Sigmoid colon (tissue), 4 donors: ENCODE results near the gene RAC2.

Experiments used
- EP300 ChIP-seq, 4 donors: sonication (generic); formaldehyde crosslinking; IDR thresholded peaks; one replicate each; pipeline ENCODE4 v1.6.1; 2017; ENCODE audit warnings: antibody characterized with exemption in 4 of 4
- POLR2A ChIP-seq, 2 donors: fragments of 450-650 bp; IDR thresholded peaks; one replicate each; pipeline ENCODE4 v1.6.1; 2016; ENCODE audit warnings: antibody characterized with exemption in 2 of 2, mild to moderate bottlenecking in 2 of 2, moderate library complexity in 2 of 2
- POLR2AphosphoS5 ChIP-seq, 4 donors: sonication (generic); formaldehyde crosslinking; IDR thresholded peaks; one replicate each; pipeline ENCODE4 v1.6.1; 2017; ENCODE audit warnings: antibody characterized with exemption in 4 of 4
- TF ChIP-seq, protein P1 (sequence below), 4 experiments: fragments of 450-650 bp in 3 of 4; fragments of 200-600 bp in 1 of 4; IDR thresholded peaks; one replicate each; pipeline ENCODE4 v1.5.1; 2016 to 2019; ENCODE audit warnings: antibody characterized with exemption in 4 of 4, mild to moderate bottlenecking in 3 of 4, moderate library complexity in 2 of 4

DNA sequence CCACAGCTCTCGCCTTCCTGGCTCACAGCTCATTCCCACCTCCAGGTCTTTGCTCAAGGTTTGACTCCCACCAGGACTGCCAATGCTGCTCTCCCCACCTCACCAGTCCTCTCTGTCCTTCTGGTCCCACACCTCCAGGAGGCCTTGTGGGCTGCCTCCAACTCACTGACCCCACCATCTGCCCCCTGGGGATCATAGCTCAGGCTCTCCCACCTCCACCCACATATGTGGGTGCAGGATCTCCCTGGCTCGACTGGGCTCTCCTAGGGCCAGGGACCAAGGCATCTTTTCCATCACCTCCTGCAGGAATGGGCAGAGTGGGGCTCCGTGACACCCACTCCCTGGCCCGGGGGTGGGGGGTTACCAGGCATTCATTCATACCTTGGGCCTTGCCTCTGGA is 18.0 kb downstream of the RAC2 start:
- TF ChIP-seq, protein P1, sequence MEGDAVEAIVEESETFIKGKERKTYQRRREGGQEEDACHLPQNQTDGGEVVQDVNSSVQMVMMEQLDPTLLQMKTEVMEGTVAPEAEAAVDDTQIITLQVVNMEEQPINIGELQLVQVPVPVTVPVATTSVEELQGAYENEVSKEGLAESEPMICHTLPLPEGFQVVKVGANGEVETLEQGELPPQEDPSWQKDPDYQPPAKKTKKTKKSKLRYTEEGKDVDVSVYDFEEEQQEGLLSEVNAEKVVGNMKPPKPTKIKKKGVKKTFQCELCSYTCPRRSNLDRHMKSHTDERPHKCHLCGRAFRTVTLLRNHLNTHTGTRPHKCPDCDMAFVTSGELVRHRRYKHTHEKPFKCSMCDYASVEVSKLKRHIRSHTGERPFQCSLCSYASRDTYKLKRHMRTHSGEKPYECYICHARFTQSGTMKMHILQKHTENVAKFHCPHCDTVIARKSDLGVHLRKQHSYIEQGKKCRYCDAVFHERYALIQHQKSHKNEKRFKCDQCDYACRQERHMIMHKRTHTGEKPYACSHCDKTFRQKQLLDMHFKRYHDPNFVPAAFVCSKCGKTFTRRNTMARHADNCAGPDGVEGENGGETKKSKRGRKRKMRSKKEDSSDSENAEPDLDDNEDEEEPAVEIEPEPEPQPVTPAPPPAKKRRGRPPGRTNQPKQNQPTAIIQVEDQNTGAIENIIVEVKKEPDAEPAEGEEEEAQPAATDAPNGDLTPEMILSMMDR (IDR thresholded peaks at IDR 0.05), result no peak
- TF ChIP-seq POLR2AphosphoS5 (IDR thresholded peaks at IDR 0.05) (no peak), POLR2A (IDR thresholded peaks at IDR 0.05) (no peak), EP300 (IDR thresholded peaks at IDR 0.05) (no peak)
